ENCODE measurements around the gene DPYSL5.

Gene DPYSL5

GRCh38 chr2:26932974-26933373 is 85.0 kb downstream of the DPYSL5 start:
- no peak for DNase-seq (ENCODE audit: low read depth)

GRCh38 chr2:26933431-26934334 is 85.8 kb downstream of the DPYSL5 start:
- DNase-seq (ENCODE audit: low read depth) = no peak

- DNase-seq (ENCODE audit: low read depth) = no peak
These were observed 86.4 kb downstream of the DPYSL5 start for GRCh38 chr2:26934335-26934724.

- DNase-seq (ENCODE audit: low read depth) = no peak
These were observed 87.1 kb downstream of the DPYSL5 start for GRCh38 chr2:26934985-26935384.

- no peak for DNase-seq (ENCODE audit: low read depth)
These were observed 88.9 kb downstream of the DPYSL5 start for GRCh38 chr2:26936855-26937254.

- no peak for DNase-seq (ENCODE audit: low read depth)
These were observed 90.6 kb downstream of the DPYSL5 start for GRCh38 chr2:26938399-26939118.

GRCh38 chr2:26940001-26940400 is 92.1 kb downstream of the DPYSL5 start:
- DNase-seq (ENCODE audit: low read depth) = no peak

GRCh38 chr2:26941486-26941885 is 93.6 kb downstream of the DPYSL5 start:
- DNase-seq (ENCODE audit: low read depth) = no peak

GRCh38 chr2:26942543-26943295 is 94.8 kb downstream of the DPYSL5 start:
- DNase-seq (ENCODE audit: low read depth) = no peak

- no peak for DNase-seq (ENCODE audit: low read depth)
These were observed 98.2 kb downstream of the DPYSL5 start for GRCh38 chr2:26945991-26946750.

- no peak for DNase-seq (ENCODE audit: low read depth)
These were observed 99.2 kb downstream of the DPYSL5 start for GRCh38 chr2:26946841-26947784.

- no peak for DNase-seq (ENCODE audit: low read depth)
These were observed 100.9 kb downstream of the DPYSL5 start for GRCh38 chr2:26948800-26949199.

- DNase-seq (ENCODE audit: low read depth) = no peak
These were observed 102.3 kb downstream of the DPYSL5 start for GRCh38 chr2:26950246-26950645.

GRCh38 chr2:26951236-26951635 is 103.3 kb downstream of the DPYSL5 start:
- no peak for DNase-seq (ENCODE audit: low read depth)

GRCh38 chr2:26952374-26952773 is 104.4 kb downstream of the DPYSL5 start:
- no peak for DNase-seq (ENCODE audit: low read depth)

- no peak for DNase-seq (ENCODE audit: low read depth)
These were observed 106.2 kb downstream of the DPYSL5 start for GRCh38 chr2:26954135-26954534.

- no peak for DNase-seq (ENCODE audit: low read depth)
These were observed 109.1 kb downstream of the DPYSL5 start for GRCh38 chr2:26957041-26957440.

- DNase-seq (ENCODE audit: low read depth) = no peak
These were observed 109.6 kb downstream of the DPYSL5 start for GRCh38 chr2:26957534-26957933.

GRCh38 chr2:26959331-26959730 is 111.4 kb downstream of the DPYSL5 start:
- DNase-seq (ENCODE audit: low read depth) = no peak

GRCh38 chr2:26964446-26965130 is 116.7 kb downstream of the DPYSL5 start:
- DNase-seq (ENCODE audit: low read depth) = no peak

Measured in GM04504 (cell line).